WTC11 (cell line): ENCODE results near the gene TEN1. TPM values are rescaled to one million over a fixed set of nuclear protein-coding genes. Genes with fewer than 3 reads are reported as not detected.
A peak's percentile ranks its signal among the peaks of the same experiment; 100 is the strongest.

Experiments
- ATAC-seq: fragments of 200-7000 bp; cut with Tn5 transposase; 2 replicates; pipeline ENCODE4 v1.10.0; 2021; ENCODE audit warnings: mild to moderate bottlenecking, moderate library complexity
- CTCF ChIA-PET: fragments of 300-600 bp; sonication (Branson Sonifier 250); formaldehyde crosslinking; loops from one replicate; lab custom pipeline; 2021; ENCODE audit warnings: antibody characterized with exemption; lab: Charles Lee
- POLR2A ChIA-PET: fragments of 350-600 bp; sonication (Branson Sonifier 250); formaldehyde crosslinking; loops from one replicate; lab custom pipeline; 2021; ENCODE audit warnings: antibody characterized with exemption; lab: Charles Lee
- DNase-seq: peaks from one replicate; pipeline ENCODE4 v3.0.0; 2021; ENCODE audit warnings: low spot score
- H3K27ac Mint-ChIP-seq: 2 replicates; pipeline ENCODE4 v1.8.0; 2021; ENCODE audit warnings: mixed read lengths
- H3K27me3 Mint-ChIP-seq: 2 replicates; pipeline ENCODE4 v1.8.0; 2021; ENCODE audit warnings: low read depth, mild to moderate bottlenecking, moderate library complexity, mixed read lengths
- H3K36me3 Mint-ChIP-seq: 2 replicates; pipeline ENCODE4 v1.8.0; 2021; ENCODE audit warnings: mixed read lengths
- H3K4me1 Mint-ChIP-seq: 2 replicates; pipeline ENCODE4 v1.8.0; 2022; ENCODE audit warnings: mixed read lengths
- H3K4me3 Mint-ChIP-seq: 2 replicates; pipeline ENCODE4 v1.8.0; 2021; ENCODE audit warnings: mild to moderate bottlenecking, moderate library complexity, mixed read lengths
- H3K9me3 Mint-ChIP-seq: 2 replicates; pipeline ENCODE4 v1.8.0; 2021; ENCODE audit warnings: mixed read lengths
- AFF4 ChIP-seq: sonication (generic); formaldehyde crosslinking; IDR thresholded peaks from 2 replicates; pipeline ENCODE4 v1.8.1; 2023; ENCODE audit warnings: mild to moderate bottlenecking, missing genetic modification reagents, borderline replicate concordance
- ELF4 ChIP-seq: sonication (generic); formaldehyde crosslinking; IDR thresholded peaks from 2 replicates; pipeline ENCODE4 v1.8.1; 2022; ENCODE audit warnings: low read depth, mild to moderate bottlenecking, moderate library complexity, missing genetic modification reagents
- FOXP1 ChIP-seq: sonication (generic); formaldehyde crosslinking; IDR thresholded peaks from 2 replicates; pipeline ENCODE4 v1.8.0; 2022; ENCODE audit warnings: missing genetic modification reagents, mild to moderate bottlenecking, moderate library complexity, borderline replicate concordance
- JAZF1 ChIP-seq: fragments of 250-450 bp; sonication (Bioruptor Pico); IDR thresholded peaks from 2 replicates; pipeline ENCODE4 v1.9.0; 2021; ENCODE audit warnings: moderate library complexity, mild to moderate bottlenecking, inconsistent platforms
- NFE2L1 ChIP-seq: sonication (generic); formaldehyde crosslinking; IDR thresholded peaks from 2 replicates; pipeline ENCODE4 v1.8.1; 2023; ENCODE audit warnings: missing genetic modification reagents
- NR2C2 ChIP-seq: sonication (generic); formaldehyde crosslinking; IDR thresholded peaks from 2 replicates; pipeline ENCODE4 v1.8.0; 2022; ENCODE audit warnings: mild to moderate bottlenecking, missing genetic modification reagents
- PRDM15 ChIP-seq: sonication (generic); formaldehyde crosslinking; IDR thresholded peaks from 2 replicates; pipeline ENCODE4 v1.8.0; 2022; ENCODE audit warnings: missing genetic modification reagents
- TEAD4 ChIP-seq: sonication (generic); formaldehyde crosslinking; IDR thresholded peaks from 2 replicates; pipeline ENCODE4 v1.8.0; 2022; ENCODE audit warnings: mild to moderate bottlenecking, missing genetic modification reagents
- ZBTB21 ChIP-seq: sonication (generic); formaldehyde crosslinking; IDR thresholded peaks from 2 replicates; pipeline ENCODE4 v1.8.1; 2023; ENCODE audit warnings: mild to moderate bottlenecking, missing genetic modification reagents, borderline replicate concordance
- ZMAT4 ChIP-seq: fragments of 250-450 bp; sonication (Bioruptor Pico); IDR thresholded peaks from 2 replicates; pipeline ENCODE4 v1.9.0; 2021; ENCODE audit warnings: mild to moderate bottlenecking
- ZNF121 ChIP-seq: sonication (generic); formaldehyde crosslinking; IDR thresholded peaks from 2 replicates; pipeline ENCODE4 v1.8.0; 2023; ENCODE audit warnings: missing genetic modification reagents
- ZNF138 ChIP-seq: sonication (generic); formaldehyde crosslinking; conservative IDR thresholded peaks from 2 replicates; pipeline ENCODE4 v1.8.1; 2022; ENCODE audit warnings: mild to moderate bottlenecking, moderate library complexity, missing genetic modification reagents
- ZNF219 ChIP-seq: sonication (generic); formaldehyde crosslinking; IDR thresholded peaks from 2 replicates; pipeline ENCODE4 v1.8.0; 2023; ENCODE audit warnings: missing genetic modification reagents, mild to moderate bottlenecking, borderline replicate concordance
- ZNF416 ChIP-seq: fragments of 250-450 bp; sonication (Bioruptor Pico); IDR thresholded peaks from 2 replicates; pipeline ENCODE4 v1.9.0; 2021; ENCODE audit warnings: mild to moderate bottlenecking, inconsistent platforms
- ZNF423 ChIP-seq: fragments of 250-450 bp; sonication (Bioruptor Pico); IDR thresholded peaks from 2 replicates; pipeline ENCODE4 v2.1.2; 2022; ENCODE audit warnings: mild to moderate bottlenecking, moderate library complexity
- total RNA-seq: library from RNA; stranded (reverse); gene quantifications from 3 replicates; pipeline ENCODE4 v1.2.3, GENCODE V29; 2021
- TF ChIP-seq, protein P1 (sequence below): fragments of 250-450 bp; sonication (Bioruptor Pico); IDR thresholded peaks from 2 replicates; pipeline ENCODE4 v2.1.2; 2022; ENCODE audit warnings: mild to moderate bottlenecking, moderate library complexity
- TF ChIP-seq, protein P2 (sequence below): sonication (generic); formaldehyde crosslinking; IDR thresholded peaks from 2 replicates; pipeline ENCODE4 v1.8.1; 2023; ENCODE audit warnings: mild to moderate bottlenecking, missing genetic modification reagents
- TF ChIP-seq, protein P3 (sequence below): fragments of 250-450 bp; sonication (Bioruptor Pico); IDR thresholded peaks from 2 replicates; pipeline ENCODE4 v1.9.0; 2021; ENCODE audit warnings: moderate library complexity, mild to moderate bottlenecking, inconsistent platforms, borderline replicate concordance
- TF ChIP-seq, protein P4 (sequence below): fragments of 250-450 bp; sonication (Bioruptor Pico); conservative IDR thresholded peaks from 2 replicates; pipeline ENCODE4 v1.9.0; 2021; ENCODE audit warnings: mild to moderate bottlenecking
- TF ChIP-seq, protein P5 (sequence below): sonication (generic); formaldehyde crosslinking; IDR thresholded peaks from 2 replicates; pipeline ENCODE4 v1.8.1; 2022; ENCODE audit warnings: missing genetic modification reagents, borderline replicate concordance

TEN1 gene
- total RNA-seq, 1 experiment from 2014 or later, result 15.6 TPM

- TF ChIP-seq NR2C2 (CRISPR knock-in tag) (no peak), FOXP1 (CRISPR knock-in tag) (no peak), ZNF121 (CRISPR knock-in tag) (no peak), JAZF1 (no peak), AFF4 (no peak), ZNF138 (CRISPR knock-in tag) (no peak), ZNF416 (CRISPR knock-in tag) (no peak)
- TF ChIP-seq, protein P1, sequence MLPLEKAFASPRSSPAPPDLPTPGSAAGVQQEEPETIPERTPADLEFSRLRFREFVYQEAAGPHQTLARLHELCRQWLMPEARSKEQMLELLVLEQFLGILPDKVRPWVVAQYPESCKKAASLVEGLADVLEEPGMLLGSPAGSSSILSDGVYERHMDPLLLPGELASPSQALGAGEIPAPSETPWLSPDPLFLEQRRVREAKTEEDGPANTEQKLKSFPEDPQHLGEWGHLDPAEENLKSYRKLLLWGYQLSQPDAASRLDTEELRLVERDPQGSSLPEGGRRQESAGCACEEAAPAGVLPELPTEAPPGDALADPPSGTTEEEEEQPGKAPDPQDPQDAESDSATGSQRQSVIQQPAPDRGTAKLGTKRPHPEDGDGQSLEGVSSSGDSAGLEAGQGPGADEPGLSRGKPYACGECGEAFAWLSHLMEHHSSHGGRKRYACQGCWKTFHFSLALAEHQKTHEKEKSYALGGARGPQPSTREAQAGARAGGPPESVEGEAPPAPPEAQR (CRISPR knock-in tag), result no peak
- TF ChIP-seq, protein P2, sequence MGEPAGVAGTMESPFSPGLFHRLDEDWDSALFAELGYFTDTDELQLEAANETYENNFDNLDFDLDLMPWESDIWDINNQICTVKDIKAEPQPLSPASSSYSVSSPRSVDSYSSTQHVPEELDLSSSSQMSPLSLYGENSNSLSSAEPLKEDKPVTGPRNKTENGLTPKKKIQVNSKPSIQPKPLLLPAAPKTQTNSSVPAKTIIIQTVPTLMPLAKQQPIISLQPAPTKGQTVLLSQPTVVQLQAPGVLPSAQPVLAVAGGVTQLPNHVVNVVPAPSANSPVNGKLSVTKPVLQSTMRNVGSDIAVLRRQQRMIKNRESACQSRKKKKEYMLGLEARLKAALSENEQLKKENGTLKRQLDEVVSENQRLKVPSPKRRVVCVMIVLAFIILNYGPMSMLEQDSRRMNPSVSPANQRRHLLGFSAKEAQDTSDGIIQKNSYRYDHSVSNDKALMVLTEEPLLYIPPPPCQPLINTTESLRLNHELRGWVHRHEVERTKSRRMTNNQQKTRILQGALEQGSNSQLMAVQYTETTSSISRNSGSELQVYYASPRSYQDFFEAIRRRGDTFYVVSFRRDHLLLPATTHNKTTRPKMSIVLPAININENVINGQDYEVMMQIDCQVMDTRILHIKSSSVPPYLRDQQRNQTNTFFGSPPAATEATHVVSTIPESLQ (CRISPR knock-in tag), result no peak
- TF ChIP-seq, protein P3, sequence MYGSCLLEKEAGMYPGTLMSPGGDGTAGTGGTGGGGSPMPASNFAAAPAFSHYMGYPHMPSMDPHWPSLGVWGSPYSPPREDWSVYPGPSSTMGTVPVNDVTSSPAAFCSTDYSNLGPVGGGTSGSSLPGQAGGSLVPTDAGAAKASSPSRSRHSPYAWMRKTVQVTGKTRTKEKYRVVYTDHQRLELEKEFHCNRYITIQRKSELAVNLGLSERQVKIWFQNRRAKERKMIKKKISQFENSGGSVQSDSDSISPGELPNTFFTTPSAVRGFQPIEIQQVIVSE (CRISPR knock-in tag), result no peak
Measured at GRCh38 chr17:75970011-75970523, 9.0 kb upstream of the TEN1 start (continued).

DNA sequence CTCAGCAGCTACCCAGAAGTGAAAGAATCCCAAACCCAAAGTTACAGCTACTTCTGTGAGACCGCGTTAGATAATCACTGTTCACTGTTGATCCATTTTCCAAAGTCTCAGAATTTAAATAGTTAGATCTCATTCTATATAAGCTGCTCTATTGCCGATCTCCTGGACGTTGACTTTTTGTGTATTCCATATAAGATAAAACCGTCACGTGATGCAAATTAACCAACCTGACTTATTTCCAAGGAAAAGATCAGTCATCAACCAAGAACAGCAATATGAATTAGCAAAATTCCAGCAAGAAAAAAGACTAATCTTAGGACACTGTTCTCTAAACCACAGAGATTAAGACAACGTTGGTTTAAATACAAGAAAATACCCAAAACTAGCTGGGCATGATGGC is 8.4 kb upstream of the TEN1 start:
- DNase-seq (no peak), ATAC-seq (no peak)
- H3K9me3 Mint-ChIP-seq, result no peaks in the 10 kb centered on the region
- peaks cover 2% of the 10 kb centered on the region for H3K4me1 Mint-ChIP-seq
- H3K27me3 Mint-ChIP-seq, result no peaks in the 10 kb centered on the region
- ChIA-PET CTCF (interaction anchor here (0.7 to 1.0 kb wide), 2 partner anchors 30 to 645 kb away, joined by 3 to 4 read pairs; partner anchors contain the start of gene CDK3), POLR2A (no interaction called here)
- H3K36me3 Mint-ChIP-seq, result peaks cover 32% of the 10 kb centered on the region
- H3K27ac Mint-ChIP-seq, result peak overlapping the region; percentile 61
- no peak overlapping the region for H3K4me3 Mint-ChIP-seq
- TF ChIP-seq, protein P4, sequence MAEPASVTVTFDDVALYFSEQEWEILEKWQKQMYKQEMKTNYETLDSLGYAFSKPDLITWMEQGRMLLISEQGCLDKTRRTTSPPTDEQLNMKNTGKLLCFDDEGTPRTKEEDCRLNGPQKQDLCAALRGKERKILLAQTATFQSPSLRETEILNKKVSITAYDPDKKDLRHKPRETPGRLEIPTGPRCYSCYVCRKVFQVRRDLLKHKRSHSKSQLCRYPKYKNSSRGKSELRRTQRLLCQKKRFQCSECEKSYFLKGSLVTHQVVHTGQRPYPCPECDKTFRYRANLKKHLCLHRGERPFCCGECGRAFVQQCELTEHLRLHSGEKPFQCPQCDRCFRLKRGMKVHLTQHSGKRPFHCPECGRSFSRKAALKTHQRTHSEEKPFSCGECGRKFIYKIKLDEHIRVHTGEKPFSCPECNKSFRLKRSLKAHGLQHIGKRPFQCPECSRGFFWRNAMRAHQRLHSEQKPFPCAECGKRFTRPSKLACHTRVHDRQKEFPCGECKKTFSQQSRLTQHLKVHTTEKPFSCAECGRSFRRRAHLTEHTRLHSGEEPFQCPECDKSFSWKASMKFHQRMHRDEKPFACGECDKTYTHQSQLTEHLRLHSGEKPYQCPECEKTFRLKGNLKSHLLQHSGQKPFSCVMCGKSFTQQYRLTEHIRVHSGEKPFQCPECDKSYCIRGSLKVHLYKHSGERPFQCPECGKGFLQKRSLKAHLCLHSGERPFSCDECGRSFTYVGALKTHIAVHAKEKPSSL (CRISPR knock-in tag), result no peak
- TF ChIP-seq ZNF423 (no peak), ELF4 (CRISPR knock-in tag) (no peak), ZNF219 (no peak), ZMAT4 (CRISPR knock-in tag) (no peak), ZBTB21 (CRISPR knock-in tag) (no peak), NFE2L1 (CRISPR knock-in tag) (no peak), TEAD4 (CRISPR knock-in tag) (no peak), PRDM15 (CRISPR knock-in tag) (no peak)
- TF ChIP-seq, protein P5, sequence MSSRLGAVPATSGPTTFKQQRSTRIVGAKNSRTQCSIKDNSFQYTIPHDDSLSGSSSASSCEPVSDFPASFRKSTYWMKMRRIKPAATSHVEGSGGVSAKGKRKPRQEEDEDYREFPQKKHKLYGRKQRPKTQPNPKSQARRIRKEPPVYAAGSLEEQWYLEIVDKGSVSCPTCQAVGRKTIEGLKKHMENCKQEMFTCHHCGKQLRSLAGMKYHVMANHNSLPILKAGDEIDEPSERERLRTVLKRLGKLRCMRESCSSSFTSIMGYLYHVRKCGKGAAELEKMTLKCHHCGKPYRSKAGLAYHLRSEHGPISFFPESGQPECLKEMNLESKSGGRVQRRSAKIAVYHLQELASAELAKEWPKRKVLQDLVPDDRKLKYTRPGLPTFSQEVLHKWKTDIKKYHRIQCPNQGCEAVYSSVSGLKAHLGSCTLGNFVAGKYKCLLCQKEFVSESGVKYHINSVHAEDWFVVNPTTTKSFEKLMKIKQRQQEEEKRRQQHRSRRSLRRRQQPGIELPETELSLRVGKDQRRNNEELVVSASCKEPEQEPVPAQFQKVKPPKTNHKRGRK (CRISPR knock-in tag), result no peak
